ENCODE measurements around the gene HIP1. TPM values are rescaled to one million over a fixed set of nuclear protein-coding genes. Genes with fewer than 3 reads are reported as not detected.
"Not testable (repeated sequence)": the region's sequence is repeated elsewhere in the genome, so short reads cannot be mapped to it uniquely, and the experiment has no call there.

The HIP1 gene
- total RNA-seq, 1 experiment from 2014 or later, result 48.6 TPM

DNA sequence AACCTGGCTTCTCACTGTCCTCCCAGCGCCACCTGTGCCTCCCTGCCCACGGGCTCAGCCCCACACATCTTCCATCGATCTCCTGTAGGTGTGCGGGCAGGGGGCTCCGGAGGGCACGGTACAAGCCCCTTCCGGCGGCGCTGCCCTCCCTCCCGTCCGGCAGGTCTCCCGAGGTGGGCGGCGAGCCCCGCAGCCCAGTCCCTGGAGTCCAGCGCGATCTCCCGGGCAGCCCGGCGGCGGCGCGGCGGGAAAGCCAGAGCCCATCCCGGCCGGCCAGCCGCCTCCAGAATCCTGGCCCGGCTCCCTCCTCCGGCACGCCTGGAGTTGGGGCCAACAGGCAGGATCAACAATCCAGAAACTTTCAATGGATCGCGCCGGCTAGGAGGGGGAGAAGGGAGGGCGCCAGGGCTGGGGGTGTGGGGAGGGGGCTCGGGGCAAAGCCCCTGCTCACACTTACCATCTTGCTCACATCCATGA, 100.1 kb downstream of the HIP1 start:
- Histone ChIP-seq H3K27ac (peak overlapping the region; percentile 79; the same call in 1 of the 2 replicates), H3K4me1 (peaks cover 10% of the 10 kb centered on the region), H3K4me3 (peak overlapping the region; percentile 97), H3K9me3 (replicated peaks) (no peaks in the 10 kb centered on the region; the same call in 1 of the 2 replicates), H3K36me3 (no peaks in the 10 kb centered on the region), H3K27me3 (no peaks in the 10 kb centered on the region)
- peak; percentile 65 to 71 for DNase-seq

DNA sequence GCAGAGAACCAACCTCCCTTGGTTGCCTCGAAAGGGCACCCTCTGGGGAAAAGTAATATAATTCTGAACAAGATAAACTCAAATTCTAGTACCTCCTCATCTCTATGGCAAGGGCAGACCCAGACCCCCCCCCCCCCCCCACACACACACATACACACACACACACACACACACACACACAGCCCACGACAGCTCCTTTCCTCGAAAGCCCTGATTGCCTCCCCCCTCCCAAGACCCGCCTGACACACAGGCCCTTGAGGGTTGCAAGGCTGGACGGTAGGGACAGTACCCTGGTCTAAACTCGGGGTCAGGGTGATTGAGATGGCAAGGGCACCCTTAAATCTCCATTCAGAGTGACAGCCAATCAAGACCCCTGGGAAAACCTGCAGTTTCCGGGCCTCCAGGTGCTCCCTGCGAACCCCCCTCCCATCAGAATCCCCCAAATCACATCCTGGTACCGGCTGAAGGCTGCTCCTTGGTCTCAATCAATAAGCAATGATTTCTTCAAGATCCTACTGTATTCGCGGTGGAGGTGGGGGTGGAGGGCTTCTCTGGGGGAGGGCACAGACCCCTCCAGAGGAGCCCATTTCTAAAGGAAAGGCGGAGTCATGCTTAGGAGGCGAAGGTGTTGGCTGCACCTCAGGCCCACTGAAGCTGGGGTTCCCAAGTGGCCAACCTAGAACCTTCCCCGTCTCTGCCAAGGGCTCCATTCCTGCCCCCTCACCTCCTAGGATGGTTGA, 100.7 kb downstream of the HIP1 start:
- DNase-seq, result no peak
- peaks cover 10% of the 10 kb centered on the region for H3K4me1 ChIP-seq
- no peaks in the 10 kb centered on the region; the same call in 1 of the 2 replicates for H3K9me3 ChIP-seq (replicated peaks)
- H3K27me3 ChIP-seq, result no peaks in the 10 kb centered on the region
- peak overlapping the region; percentile 79; the same call in 1 of the 2 replicates for H3K27ac ChIP-seq
- H3K36me3 ChIP-seq, result no peaks in the 10 kb centered on the region
- peak overlapping the region; percentile 97 for H3K4me3 ChIP-seq

DNA sequence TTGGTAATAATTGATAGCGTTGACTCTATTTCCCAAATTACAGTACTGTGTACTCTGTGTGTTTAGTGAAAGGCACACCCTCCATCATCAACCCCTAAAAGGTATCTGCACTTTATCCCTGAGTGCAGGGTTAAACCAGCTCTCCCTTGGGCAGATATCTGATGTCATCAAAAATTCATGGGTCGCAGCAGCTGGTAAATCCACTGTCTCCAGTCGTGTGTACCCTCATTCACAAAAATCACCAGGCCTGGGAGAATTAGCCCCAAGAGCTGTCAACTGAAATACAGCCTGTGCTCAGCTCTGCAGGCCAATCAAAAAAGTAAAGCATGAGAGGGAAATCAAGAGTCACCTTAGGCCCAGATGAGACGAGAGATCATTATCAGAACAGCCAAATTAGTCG, 103.7 kb downstream of the HIP1 start:
- Histone ChIP-seq H3K36me3 (no peaks in the 10 kb centered on the region; the same call in 1 of the 2 replicates), H3K4me1 (peaks cover 10% of the 10 kb centered on the region), H3K9me3 (replicated peaks) (no peaks in the 10 kb centered on the region), H3K27ac (no peak overlapping the region), H3K4me3 (no peak overlapping the region), H3K27me3 (no peaks in the 10 kb centered on the region)
- peak; percentile 46 to 72 for DNase-seq

DNA sequence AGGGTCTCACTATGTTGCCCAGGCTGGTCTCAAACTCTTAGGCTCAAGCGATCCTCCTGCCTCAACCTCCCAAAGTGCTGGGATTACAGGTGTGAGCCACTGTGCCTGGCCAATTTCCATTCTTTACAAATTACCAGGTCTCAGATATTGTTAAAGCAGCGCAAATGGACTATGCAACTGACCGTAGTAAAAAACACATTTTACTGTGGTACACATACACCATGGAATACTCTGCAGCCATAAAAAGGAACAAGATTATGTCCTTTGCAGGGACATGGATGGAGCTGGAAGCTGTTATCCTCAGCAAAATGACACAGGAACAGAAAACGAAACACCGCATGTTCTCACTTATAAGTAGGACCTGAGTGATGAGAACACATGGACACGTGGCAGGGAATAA, 106.2 kb downstream of the HIP1 start:
- DNase-seq; H3K27me3 ChIP-seq; H3K4me3 ChIP-seq; H3K9me3 ChIP-seq (replicated peaks); H3K36me3 ChIP-seq; H3K27ac ChIP-seq; H3K4me1 ChIP-seq: not testable (repeated sequence)

DNA sequence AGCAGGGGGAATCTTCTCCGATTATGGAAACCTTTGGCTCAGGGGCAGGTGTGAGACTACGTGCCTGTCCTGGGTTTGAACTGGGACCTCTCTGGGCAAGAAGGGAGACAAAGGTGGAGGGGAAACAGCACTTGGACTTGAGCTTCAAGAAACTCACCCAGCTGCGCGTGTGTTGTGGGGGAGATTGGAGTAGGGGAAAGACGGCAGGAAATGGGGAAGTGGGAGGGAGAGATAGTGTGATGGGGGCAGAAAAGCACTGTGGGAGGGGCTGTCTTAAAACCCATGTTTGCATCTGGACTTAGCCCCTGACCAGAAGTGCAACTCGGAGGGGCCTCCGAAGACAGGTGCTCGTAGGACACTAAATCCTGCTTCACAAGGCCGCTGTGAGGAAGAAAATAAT, 107.0 kb downstream of the HIP1 start:
- Histone ChIP-seq H3K27ac (no peak overlapping the region), H3K4me3 (no peak overlapping the region), H3K36me3 (peaks cover 3% of the 10 kb centered on the region; the same call in 1 of the 2 replicates), H3K4me1 (peaks cover 7% of the 10 kb centered on the region), H3K9me3 (replicated peaks) (peaks cover 5% of the 10 kb centered on the region; the same call in 1 of the 2 replicates), H3K27me3 (no peaks in the 10 kb centered on the region)
- DNase-seq, result no peak

DNA sequence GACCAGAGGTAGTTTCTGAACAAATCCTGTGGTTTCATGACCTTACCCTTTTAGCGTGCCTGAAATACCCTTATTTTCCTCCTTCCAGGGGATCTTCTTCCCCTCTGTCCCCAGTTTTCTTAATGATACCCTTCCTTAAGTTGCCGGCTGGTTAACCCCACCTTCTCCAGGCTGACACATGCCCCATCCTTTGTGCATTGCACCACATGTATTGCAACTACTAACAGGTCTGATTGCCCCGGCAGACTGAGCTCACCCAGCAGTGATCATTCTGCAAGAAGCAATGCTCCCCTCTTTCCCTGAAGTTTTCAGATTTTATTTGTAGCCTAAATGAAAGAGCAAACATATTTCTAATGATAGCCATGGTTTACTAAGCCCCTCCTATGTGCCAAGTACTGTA, 108.2 kb downstream of the HIP1 start:
- DNase-seq, result no peak
- Histone ChIP-seq H3K9me3 (replicated peaks) (peaks cover 8% of the 10 kb centered on the region; the same call in 1 of the 2 replicates), H3K27me3 (no peaks in the 10 kb centered on the region), H3K4me3 (no peak overlapping the region), H3K27ac (no peak overlapping the region), H3K4me1 (peaks cover 7% of the 10 kb centered on the region), H3K36me3 (peaks cover 4% of the 10 kb centered on the region; the same call in 1 of the 2 replicates)

DNA sequence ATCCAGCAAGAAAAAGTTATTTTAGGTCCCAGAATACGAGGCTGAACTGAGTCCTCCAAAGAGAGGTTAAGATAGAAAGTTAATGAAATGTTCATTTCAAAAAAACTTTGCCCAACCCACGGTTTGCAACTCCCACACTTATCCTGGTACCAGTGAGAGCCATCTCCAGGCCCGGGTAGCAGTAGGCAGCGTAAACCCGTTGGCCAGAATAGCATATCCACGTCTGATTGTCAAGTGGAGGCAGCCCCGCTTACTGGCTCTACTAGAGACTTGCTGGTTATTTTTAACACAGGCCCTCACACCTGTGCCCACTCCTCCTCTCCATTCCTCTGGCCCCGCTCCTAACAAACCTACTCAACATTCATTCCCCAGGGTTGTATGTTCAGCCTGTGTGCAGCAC, 109.7 kb downstream of the HIP1 start:
- Histone ChIP-seq H3K9me3 (replicated peaks) (peaks cover 8% of the 10 kb centered on the region; the same call in 1 of the 2 replicates), H3K27me3 (no peaks in the 10 kb centered on the region), H3K36me3 (peaks cover 4% of the 10 kb centered on the region; the same call in 1 of the 2 replicates), H3K4me3 (no peak overlapping the region), H3K4me1 (no peaks in the 10 kb centered on the region), H3K27ac (no peak overlapping the region)
- no peak for DNase-seq

DNA sequence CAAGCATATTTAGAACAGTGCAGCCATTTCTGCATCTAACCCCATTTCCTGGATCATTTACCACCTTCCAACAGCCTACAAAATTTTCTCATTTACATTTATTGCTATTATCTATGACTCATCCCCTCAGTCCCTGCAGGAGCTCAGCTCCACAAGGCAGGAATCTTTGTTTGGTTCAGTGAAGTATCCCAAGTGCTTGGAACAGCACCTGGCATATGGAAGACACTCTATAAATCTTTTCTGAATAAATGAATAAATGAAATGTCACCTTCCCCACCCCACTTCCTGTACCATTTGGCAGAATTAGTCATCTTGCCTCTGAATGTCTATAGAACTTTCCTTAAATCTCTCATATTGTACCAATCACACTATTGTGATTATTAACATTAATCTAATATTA, 110.7 kb downstream of the HIP1 start:
- H3K9me3 ChIP-seq (replicated peaks), result peaks cover 8% of the 10 kb centered on the region; the same call in 1 of the 2 replicates
- H3K27ac ChIP-seq, result no peak overlapping the region
- DNase-seq, result no peak
- no peak overlapping the region for H3K4me3 ChIP-seq
- H3K4me1 ChIP-seq, result no peaks in the 10 kb centered on the region
- H3K27me3 ChIP-seq, result no peaks in the 10 kb centered on the region
- H3K36me3 ChIP-seq, result peaks cover 4% of the 10 kb centered on the region

DNA sequence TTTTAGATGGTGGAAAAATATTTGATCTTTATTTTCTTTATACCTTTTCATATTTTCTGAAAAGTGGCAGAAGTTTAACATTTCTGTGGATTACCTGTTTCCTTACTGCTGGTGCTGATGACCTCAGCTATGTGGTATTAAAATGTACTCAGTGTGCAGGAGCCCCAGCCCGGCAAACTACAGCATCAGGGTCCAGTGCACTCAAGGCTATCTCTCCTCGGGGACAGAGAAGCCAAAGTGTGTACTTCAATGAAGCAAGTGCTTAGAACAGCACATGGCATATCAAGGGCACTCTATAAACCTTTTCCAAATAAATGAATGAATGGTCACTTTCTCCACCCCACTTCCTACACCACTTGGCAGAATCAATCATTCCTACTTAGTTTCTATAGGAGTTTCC, 111.8 kb downstream of the HIP1 start:
- no peak for DNase-seq
- no peaks in the 10 kb centered on the region for H3K4me1 ChIP-seq
- H3K27ac ChIP-seq, result no peak overlapping the region
- peaks cover 4% of the 10 kb centered on the region for H3K36me3 ChIP-seq
- H3K27me3 ChIP-seq, result no peaks in the 10 kb centered on the region
- no peak overlapping the region for H3K4me3 ChIP-seq
- peaks cover 8% of the 10 kb centered on the region; the same call in 1 of the 2 replicates for H3K9me3 ChIP-seq (replicated peaks)

DNA sequence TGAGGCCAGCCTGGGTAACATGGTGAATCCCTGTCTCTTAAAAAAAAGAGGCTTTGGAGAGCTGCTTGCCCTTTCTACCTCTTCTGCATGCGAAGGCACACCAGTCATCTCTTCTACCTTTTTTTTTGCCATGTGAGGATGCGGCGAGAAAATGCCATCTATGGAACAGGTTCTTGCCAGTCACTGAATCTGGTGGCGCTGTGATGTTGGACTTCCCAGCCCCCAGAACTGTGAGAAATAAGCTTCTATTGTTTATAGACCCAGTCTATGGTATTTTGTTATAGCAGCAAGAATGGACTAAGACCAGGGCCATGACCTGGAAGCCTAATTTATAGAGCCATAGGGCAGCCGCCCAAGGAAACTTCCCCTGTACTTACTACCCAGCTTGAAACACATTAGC, 112.9 kb downstream of the HIP1 start:
- Histone ChIP-seq H3K27me3 (no peaks in the 10 kb centered on the region), H3K4me3 (no peak overlapping the region), H3K4me1 (no peaks in the 10 kb centered on the region), H3K9me3 (replicated peaks) (peaks cover 8% of the 10 kb centered on the region; the same call in 1 of the 2 replicates), H3K36me3 (peaks cover 4% of the 10 kb centered on the region), H3K27ac (no peak overlapping the region)
- DNase-seq, result no peak

DNA sequence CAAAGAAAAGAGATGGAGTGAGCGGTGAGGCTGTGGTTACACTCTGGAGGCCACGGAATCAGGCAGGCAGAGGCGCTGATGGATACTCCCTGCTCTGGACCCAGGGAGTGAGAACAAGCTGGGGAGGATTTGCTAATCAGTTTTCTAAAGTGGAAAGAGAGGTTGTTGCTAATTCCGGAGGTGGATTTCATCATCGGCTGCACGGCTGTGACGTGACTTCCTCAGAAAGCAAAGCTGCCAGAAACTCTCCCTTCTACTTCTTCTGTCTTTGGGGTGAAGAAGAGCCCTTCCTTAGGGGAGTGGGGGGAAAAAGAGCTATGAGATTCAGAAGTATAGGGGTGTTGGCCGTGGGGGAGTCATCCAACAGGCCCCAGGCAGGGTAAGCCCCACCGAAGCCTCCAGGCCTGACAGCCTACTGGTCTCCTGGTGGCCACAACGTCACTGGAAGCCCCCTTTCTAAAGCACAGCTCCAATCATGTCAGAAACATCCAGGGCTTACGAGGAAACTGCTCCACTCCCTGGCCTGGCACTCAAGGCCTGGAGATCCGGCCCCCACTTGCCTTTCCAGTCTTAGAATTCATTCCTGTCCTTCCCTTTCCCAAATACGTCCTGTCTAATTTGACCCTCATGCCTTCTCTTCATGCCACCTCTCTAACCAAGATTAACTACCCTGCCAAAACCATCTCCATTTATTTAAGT, 114.5 kb downstream of the HIP1 start:
- DNase-seq, result no peak
- Histone ChIP-seq H3K9me3 (replicated peaks) (peaks cover 8% of the 10 kb centered on the region; the same call in 1 of the 2 replicates), H3K27me3 (no peaks in the 10 kb centered on the region), H3K4me1 (no peaks in the 10 kb centered on the region), H3K4me3 (no peak overlapping the region), H3K36me3 (peaks cover 4% of the 10 kb centered on the region), H3K27ac (no peak overlapping the region)

DNA sequence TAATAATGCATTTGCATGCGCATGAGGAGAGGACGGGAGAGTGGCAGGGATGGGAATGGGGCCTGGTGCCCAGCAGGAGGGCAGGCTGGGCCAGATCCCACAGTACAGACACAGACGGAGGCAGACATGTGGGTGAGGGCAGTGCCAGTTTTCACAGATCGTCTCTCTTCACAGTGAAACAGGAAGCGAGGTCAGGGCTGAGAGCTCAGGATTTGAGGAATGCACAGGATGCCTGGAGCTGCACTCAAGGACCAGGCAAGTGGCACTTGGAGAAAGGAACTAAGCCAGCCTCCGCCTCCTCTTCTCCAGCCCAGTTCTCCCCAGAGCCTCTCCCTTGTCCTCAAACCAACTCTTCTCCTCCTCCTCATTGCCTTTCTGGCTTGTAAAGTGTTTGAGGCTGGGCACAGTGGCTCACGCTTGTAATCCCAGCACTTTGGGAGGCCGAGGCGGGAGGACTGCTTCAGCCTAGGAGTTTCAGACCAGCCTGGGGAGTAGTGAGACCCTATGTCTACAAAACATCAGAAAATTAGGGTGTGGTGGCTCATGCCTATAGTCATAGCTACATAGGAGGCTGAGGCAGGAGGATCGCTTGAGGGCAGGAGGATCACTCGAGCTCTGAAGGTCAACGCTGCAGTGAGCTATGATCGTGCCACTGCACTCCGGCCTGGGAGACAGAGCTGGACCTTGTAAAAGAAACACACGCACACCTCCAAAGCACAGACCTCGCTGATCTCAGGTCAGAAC, 115.2 kb downstream of the HIP1 start:
- no peak for DNase-seq
- H3K27ac ChIP-seq, result no peak overlapping the region
- H3K27me3 ChIP-seq, result no peaks in the 10 kb centered on the region
- peaks cover 8% of the 10 kb centered on the region; the same call in 1 of the 2 replicates for H3K9me3 ChIP-seq (replicated peaks)
- H3K4me3 ChIP-seq, result no peak overlapping the region
- peaks cover 2% of the 10 kb centered on the region for H3K36me3 ChIP-seq
- H3K4me1 ChIP-seq, result no peaks in the 10 kb centered on the region

DNA sequence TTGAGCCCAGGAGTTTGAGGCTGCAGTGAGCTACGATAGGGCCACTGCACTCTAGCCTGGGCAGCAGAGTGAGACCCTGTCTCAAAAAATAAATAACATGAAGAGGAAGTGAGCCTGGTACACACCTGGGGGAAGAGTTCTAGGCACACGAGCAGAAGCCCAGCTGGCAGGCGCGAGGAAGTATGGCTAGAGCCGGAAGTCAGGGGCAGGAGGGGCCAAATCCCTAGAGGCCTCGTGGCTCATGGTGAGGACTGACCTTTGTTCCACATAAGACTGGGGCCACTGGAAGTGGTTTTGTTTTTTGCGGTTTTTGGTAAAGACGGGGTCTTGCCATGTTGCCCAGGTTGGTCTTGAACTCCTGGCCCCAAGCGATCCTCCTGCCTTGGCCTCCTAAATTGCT, 117.6 kb downstream of the HIP1 start:
- Histone ChIP-seq H3K4me3 (no peak overlapping the region), H3K36me3 (no peaks in the 10 kb centered on the region; the same call in 1 of the 2 replicates), H3K9me3 (replicated peaks) (0 out of 2 replicates have a peak, but pooled peaks cover 2% of the 10 kb centered on the region), H3K27ac (no peak overlapping the region), H3K4me1 (no peaks in the 10 kb centered on the region), H3K27me3 (no peaks in the 10 kb centered on the region)
- DNase-seq, result no peak

DNA sequence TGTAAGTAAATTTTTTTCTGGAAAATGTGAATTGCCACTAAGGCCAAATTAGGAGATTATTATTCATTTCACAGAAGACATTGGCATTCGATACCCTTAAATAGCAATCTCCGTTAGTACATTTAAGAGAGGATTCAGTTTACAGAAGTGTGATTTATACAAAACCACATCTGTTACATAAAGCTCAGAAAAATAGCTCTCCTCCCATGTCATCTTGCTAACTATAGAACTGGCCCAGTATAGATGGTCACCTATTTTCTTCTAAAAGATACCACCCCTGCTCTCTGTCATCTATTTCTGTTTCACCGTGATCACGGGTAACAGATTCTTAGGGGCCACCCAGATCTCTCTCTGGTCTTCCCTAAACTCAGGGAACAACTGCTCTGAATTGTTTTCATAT, 119.1 kb downstream of the HIP1 start:
- no peaks in the 10 kb centered on the region for H3K27me3 ChIP-seq
- no peak for DNase-seq
- no peaks in the 10 kb centered on the region for H3K9me3 ChIP-seq (replicated peaks)
- H3K4me3 ChIP-seq, result no peak overlapping the region
- H3K4me1 ChIP-seq, result no peaks in the 10 kb centered on the region
- no peak overlapping the region for H3K27ac ChIP-seq
- no peaks in the 10 kb centered on the region; the same call in 1 of the 2 replicates for H3K36me3 ChIP-seq

Measured in SJCRH30 (cell line).